GM06990 (cell line): ENCODE data around the gene GATM.

Source experiments
- DNase-seq: peaks from one replicate; pipeline ENCODE4 v3.0.0-alpha.2; 2011; ENCODE audit not compliant: insufficient read length; ENCODE audit errors: extremely low read depth
- H3K27me3 ChIP-seq: replicated peaks from 2 replicates; pipeline ENCODE4 v1.6.0; 2011; ENCODE audit warnings: low read length; ENCODE audit not compliant: control insufficient read depth, insufficient read depth
- H3K36me3 ChIP-seq: 2 replicates; pipeline ENCODE4 v1.5.1; 2011; ENCODE audit warnings: low read length; ENCODE audit not compliant: control insufficient read depth, insufficient read depth
- H3K4me3 ChIP-seq: replicated peaks from 2 replicates; pipeline ENCODE4 v1.5.1; 2011; ENCODE audit warnings: low read depth, mild to moderate bottlenecking, control low read depth, low read length
- CTCF ChIP-seq: IDR thresholded peaks from 2 replicates; pipeline ENCODE4 v1.5.1; 2011; ENCODE audit warnings: low read length, control low read depth, mild to moderate bottlenecking, inconsistent platforms; ENCODE audit not compliant: insufficient read depth, poor library complexity, severe bottlenecking

GATM gene

GRCh38 chr15:45386420-45386819, 8.1 kb upstream of the GATM start:
- TF ChIP-seq CTCF: no peak
- no peak for DNase-seq
- no peaks in the 10 kb centered on the region for H3K36me3 ChIP-seq
- no peaks in the 10 kb centered on the region for H3K27me3 ChIP-seq
- H3K4me3 ChIP-seq: no peak overlapping the region

- Histone ChIP-seq H3K4me3 (no peak overlapping the region), H3K36me3 (no peaks in the 10 kb centered on the region), H3K27me3 (no peaks in the 10 kb centered on the region)
- no peak for DNase-seq
- TF ChIP-seq CTCF: no peak
These were observed 7.2 kb upstream of the GATM start for GRCh38 chr15:45385590-45385989.

DNA sequence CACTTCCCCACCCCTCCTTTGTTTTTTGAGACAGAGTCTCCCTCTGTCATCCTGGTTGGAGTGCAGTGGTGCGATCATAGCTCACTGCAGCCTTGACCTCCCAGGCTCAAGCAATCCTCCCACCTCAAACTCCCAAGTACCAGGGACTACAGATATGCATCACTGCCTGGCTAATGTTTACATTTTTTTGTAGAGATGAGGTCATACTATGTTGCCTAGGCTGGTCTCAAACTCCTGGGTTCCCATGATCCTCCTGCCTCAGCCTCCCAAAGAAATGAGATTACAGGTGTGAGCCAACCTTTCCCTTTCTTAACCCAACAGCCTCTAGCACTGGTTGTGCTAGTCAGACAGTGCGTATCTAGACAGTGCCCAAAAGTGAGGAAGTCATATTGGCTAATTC, 6.4 kb upstream of the GATM start:
- H3K4me3 ChIP-seq: no peak overlapping the region
- DNase-seq: no peak
- H3K27me3 ChIP-seq: no peaks in the 10 kb centered on the region
- H3K36me3 ChIP-seq: no peaks in the 10 kb centered on the region
- no peak for TF ChIP-seq CTCF

DNA sequence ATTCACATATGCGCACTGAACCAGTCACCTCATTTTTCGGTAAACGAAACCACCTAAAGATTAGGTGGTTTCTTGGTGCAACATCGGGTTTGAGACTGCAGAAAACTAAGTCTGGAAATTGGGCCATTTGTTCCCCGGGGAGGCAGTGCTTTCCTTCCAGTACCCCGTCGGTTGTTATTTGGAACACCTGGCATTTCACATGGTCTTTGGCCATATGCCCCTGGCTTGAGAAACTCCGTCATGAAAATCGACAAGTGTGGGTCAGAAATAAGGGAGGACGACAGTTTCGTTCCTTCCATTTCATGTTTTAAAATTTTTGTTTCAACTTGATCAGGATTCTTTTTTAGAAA, 544 bp upstream of the GATM start:
- H3K27me3 ChIP-seq: no peaks in the 10 kb centered on the region

DNA sequence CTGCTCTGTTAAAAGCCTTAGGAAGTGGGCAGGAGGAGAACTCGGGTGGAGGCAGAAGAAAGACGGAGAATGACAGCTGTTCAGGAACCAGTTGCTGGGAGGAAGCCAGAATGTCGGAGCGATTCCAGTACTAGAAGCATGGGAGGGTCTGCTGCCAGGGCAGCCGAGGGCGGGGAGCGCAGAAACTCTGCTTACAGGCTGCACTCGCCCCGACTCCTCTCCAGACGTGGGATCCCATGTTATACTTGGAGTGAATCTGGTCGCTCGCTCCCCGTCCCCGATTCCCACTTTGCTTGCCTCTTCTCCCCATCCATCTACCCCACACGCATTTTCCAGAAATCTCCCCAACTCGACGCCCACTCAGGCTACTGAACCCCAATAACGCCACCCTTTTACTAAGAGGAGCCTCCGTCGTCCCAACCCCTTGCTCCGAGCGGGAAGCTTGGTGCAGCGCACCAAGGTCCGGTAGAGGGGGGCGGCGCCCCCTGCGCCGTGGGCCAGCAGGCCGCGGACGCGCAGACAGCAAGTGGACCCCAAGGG, 665 bp downstream of the GATM start:
- peak overlapping the region; percentile 76 for H3K4me3 ChIP-seq
- no peak for TF ChIP-seq CTCF
- peaks cover 3% of the 10 kb centered on the region; the same call in 1 of the 2 replicates for H3K36me3 ChIP-seq
- DNase-seq: no peak
- H3K27me3 ChIP-seq: no peaks in the 10 kb centered on the region

More for the DNA sequence above, 544 bp upstream of the GATM start:
- no peak for DNase-seq
- TF ChIP-seq CTCF: no peak
- H3K36me3 ChIP-seq: peaks cover 3% of the 10 kb centered on the region; the same call in 1 of the 2 replicates
- peak overlapping the region; percentile 76 for H3K4me3 ChIP-seq
